Stimulated activated CD8-positive, alpha-beta memory T cell treated with anti-CD3 and anti-CD28 coated beads, Interleukin-15, amount 100 ng/mL, for 4 hours (primary cell): Measurements from ENCODE around the gene ZNF629.
A peak's percentile ranks its signal among the peaks of the same experiment; 100 is the strongest.

Experiments
- DNase-seq, 2 donors: peaks; one replicate each; pipeline ENCODE4 v3.0.0-alpha.2; 2020; ENCODE audit warnings: low read depth in 2 of 2

Gene ZNF629

DNA sequence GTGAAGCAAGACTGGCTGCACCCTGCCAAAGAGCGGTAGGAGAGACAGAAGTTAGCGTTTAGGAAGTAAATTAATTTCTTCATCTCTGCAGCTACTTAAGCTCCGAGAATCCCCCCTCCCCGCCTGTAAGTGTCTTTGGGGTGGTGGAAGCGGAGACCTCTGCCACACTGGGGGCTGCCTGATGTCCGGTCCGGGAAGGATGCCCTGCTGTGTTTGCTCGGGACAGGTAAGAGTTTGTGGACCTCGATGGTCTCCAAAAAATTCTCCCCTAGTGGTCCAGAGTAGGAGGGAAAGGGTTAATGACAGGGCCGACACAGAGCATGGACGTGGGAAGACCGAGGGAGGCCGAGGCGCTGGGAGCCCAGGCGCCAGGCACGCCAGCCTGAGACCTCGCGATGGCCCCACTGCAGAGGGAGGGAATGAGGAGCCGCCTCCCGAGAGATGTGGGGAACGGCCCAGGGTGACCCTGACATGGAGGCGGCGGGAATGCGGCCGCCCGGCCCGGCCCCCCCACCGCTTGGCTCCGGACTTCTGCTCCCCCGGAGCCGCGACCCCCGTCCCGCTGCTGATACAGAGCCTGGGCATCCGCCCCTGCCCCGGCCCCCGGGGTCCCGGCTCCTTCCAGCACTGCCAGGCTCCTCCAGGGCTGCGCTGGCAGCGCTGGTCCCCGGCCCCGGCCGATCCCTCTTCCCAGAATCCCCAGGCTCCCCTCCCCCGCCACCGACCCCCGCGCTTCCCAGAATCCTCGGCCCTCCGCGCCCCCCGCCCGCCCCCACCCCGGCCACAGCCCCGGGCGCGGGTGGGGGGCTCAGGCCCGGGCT is 680 bp downstream of the ZNF629 start:
- no peak for DNase-seq

DNA sequence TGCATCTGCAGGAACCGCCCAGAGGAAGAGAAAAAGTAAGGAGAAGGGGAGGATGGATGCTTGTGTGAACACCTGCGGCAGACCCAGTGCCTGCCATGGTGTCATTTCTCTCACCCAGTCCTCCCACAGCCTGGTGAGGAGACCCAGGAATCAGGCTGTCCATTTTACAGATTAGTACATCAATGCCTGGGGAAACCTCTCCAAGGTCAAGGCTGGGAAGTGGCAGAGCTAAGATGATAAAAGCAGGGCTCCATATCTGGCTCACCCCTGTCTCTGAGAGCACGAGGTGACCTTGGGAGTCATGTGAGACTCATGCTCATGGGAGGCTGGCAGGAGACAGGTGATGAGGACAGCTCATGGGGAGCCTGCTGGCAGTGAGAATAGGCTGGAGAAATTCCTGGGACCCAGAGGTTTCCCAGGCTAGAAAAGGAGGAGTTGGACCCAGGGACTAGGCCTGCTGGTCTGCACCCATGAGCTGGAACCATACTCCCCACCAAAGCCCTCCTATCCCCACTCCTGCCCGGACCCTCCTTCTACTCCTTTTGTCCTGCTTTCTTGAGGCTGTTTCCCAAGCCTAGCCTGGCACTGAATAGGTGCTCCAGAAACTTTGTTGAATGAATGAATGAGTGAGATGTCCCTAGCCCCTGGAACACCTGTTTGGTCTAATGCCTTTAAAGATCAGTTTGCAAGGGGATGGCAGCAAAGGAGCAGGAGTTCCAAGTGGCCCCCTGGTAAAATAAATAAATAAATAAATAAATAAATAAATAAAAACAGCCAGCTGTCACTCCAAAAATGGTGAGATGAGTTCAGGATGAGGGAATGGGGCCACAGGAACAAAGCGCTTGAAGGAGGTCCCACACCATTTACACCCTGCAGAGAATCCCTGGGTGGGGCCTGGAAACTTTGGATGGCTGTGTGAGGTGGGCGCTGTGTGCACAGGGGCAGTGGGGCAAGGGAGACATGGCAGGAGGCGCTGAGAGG is 1.6 kb downstream of the ZNF629 start:
- no peak for DNase-seq

DNA sequence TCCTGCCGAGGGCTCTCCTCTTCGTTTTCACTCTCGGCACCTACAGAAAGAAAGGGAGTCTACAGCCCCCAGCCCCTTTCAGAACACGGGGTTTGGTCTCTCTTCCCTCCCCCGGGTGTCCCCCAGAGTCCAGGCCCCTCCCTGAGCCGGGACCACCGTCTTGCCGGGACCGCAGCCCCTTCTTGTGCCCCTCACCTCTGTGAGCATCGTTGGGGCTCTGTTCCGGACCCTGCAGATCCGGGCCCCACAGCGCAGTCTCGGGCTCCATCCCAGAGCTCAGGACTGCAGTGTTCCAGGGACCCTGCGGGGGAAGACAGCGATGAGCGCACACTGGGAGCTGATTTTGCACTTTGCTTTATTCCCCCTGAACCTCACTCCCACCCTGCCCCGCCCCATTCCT is 2.8 kb downstream of the ZNF629 start:
- no peak for DNase-seq

DNA sequence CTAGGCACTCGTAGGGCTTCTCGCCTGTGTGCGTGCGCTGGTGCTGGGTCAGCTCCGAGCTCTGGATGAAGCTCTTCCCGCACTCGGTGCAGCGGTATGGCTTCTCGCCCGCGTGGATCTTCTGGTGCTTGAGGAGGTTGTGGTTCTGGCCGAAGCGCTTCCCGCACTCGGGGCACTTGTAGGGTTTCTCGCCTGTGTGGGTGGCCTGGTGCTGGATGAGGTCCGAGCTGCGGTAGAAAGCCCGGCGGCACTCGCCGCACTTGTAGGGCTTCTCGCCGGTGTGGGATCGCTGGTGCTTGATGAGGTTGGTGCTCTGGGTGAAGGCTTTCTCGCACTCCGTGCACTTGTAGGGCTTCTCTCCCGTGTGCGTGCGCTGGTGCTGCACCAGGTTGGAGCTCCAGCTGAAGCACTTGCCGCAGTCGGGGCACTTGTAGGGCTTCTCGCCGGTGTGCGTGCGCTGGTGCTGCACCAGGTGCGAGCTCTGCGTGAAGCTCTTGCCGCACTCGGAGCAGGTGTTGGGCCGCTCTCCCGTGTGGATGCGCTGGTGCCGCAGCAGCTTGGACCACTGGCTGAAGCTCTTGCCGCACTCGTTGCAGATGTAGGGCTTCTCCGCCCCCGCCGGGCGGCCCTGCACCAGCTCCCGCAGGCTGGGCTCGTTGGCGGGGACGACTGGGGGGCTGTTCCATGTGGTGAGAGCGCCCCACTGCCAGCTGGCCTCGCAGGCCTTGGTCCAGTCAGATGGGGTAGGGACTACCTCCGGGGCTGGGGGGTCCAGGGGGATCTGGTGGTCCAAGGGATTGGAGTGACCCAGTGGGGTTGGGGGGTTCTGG is 3.5 kb downstream of the ZNF629 start:
- no peak for DNase-seq

DNA sequence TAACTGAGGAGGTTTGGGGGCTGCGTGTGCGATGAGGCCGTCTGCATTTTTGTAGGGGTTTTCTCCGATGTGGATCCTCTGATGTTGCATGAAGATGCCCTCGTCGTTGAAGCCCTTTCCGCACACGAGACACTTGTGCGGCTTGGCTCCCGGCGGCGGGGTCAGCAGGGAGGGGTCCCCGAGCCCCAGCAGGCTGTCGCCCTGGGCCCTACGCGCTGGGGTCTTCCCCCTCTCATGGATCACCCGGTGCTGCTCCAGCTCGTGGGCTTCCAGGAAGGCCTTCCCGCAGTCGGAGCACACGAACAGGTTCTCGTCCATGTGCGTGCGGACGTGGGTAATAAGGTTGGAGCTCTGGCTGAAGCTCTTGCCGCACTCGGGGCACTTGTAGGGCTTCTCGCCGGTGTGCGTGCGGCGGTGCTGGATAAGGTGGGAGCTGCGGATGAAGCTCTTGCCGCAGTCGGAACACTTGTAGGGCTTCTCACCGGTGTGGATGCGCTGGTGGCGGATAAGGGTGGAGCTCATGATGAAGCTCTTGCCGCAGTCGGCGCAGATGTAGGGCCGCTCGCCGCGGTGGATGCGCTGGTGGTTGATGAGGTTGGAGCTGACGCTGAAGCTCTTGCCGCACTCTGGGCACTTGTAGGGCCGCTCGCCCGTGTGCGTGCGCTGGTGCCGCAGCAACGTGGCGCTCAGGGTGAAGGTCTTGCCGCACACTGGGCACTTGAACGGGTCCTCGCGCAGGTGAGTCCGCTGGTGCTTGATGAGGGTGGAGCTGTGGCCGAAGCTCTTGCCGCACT is 4.3 kb downstream of the ZNF629 start:
- DNase-seq: no peak

DNA sequence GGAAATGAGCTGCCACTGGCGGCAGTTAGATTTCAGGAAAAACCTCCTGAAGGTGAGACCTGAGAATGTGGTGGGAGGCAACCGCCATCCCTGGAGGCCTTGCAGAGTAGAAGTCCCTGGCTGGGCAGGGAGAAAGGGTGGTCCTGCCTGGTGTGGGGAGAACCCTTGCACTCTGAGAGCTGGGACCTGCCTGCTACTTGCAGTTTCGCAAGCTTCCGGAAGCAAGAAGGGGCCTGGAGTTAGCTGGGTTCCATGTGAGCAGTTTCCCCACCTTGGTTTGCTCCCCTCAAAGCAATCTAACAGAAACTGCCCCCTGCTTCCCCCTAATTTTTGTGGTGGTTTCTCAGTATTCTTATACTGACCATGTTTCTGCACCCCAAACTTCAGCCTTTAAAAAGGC is 6.5 kb downstream of the ZNF629 start:
- no peak for DNase-seq

DNA sequence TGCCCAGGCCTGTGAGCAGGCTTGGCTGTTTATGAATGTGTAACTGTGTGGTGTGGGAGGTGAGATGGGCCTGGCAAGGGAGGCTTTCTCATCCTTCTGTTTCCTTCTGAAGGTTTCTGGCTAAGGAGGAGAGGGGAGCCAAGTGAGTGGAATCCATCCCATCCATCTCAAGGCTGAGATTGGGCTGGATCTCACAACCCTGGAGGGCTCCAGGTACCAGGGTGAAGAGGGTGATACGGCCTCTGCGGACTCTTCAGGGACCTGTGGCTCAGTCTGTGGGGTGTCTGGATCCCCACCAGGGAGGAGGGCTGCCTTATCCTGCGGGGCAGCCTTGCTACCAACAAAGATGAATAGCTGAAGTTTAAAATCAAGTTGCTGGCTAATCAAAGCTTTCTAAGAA is 7.0 kb downstream of the ZNF629 start:
- no peak for DNase-seq

DNA sequence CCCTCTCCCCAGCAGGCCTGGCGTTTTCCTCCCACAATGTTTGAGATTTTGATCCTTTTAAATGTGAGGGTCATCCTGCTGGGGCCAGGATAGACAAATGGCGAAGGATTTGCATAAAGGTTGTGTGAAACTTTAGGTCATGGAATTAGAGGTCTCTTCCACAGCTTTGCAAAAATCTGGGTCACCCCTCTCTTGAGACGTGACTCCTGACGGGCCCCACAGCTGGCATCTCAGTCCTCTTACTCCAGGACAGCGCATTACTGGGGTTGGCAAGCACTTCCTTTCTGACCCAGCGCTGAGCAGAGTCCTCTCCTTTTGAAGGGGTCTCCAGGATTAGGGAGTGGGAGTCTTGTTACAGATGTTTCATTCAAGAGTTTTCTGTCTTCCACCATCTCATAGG is 7.4 kb downstream of the ZNF629 start:
- no peak for DNase-seq

DNA sequence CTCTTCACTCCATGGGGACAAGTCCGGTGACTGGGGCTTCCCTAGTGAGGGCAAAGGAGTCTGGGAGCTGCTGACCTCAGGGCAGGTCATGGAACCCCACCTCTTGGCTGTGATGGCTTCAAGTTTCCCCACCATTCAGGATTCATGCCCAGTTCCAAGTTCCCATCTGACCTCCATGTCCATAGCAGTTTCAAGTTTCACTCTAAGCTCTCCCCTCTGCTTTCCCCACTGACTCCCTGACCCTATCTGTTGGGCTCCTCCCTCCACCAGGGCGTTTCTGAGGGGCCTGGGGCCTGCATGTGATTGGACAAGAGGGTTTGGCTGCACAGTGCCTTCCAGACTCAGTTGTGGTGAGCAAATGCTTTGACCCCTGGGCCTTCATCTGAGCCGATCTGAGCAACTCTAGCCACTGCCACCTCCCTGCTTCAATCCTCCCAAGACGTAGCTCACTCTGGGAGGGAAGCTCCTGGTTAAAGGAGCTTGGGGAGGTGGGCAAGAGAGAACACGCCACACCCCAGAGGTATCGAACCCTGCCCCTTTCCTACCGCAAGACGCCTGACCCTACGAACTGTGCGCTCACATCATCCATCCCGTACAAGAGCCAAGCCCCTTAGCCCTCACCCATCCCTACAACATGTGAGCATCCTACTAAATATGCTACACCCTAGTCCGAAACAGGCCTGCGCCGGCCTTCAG is 8.3 kb downstream of the ZNF629 start:
- no peak for DNase-seq

DNA sequence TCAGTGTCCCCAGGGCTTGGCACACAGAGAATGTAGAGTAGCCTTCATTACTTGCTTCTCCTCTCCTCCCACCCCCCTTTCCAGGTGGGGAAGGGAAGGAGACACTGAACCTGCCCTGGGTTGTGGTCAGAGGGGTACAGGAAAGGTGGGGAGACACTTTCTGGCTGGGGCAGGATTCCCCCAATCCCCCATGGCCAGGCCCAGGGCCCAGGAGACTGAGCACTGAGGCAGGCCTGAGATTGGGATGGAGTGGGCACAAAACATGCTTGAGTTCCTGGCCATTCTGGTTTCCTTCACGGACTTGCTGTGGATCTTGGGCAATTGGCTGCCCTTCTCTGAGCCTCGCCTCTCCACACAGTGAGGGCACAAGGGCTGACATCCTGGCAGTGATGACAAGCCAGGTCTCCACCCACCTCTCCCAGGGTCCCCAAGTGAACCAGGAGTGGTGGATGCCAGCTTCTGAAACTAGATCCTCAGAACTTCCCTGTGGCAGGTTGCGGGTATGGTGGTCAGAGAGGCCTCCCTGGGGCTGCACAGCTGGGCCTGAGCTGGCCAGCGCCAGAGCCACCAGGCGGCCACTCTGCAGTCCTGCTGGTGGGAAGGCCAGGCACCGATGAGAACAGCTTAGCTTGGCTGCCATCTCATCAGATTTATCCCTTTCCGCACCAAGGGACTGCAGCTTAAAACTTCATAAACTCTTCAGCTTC is 9.3 kb downstream of the ZNF629 start:
- DNase-seq: no peak

DNA sequence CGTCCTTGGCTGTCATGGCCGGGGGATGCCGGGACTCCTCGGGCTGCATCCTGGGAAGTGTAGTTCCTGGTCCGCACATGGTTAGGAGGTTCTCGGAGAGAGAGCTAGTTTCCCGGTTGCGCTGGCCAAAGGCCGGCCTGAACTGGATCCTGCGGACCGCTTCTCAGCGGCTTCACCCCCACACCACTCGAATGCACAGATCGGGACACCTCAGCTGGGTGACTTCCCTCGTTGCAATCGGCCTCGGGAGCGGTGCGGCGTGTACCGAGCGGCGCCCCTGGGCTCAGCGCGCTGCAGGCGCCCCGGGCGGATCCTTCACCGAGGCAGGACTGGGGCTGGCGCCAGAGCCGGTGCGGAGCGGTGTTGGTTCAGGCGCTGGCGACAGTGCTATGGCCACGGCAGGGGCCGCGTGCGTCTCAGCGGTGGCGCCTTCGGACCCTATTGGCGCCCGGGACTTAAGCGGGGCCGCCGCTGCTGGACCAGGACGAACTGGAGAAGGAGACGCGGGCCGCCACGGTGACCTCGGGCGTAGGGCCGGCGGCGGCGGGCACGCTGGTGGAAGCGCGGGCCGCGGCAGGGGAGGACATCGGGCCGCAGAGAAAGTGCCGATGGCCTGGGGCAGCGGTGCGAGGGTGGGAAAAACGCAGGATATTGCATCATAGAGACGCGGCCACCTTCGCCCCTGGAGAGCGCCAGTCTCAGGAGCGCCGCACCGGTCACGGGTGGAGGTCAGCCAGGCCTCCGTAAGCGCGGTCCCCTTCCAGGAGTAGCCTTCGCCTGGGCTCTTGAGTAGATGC is 11.4 kb downstream of the ZNF629 start:
- DNase-seq: peak in 1 of 2 donors; percentile 31

DNA sequence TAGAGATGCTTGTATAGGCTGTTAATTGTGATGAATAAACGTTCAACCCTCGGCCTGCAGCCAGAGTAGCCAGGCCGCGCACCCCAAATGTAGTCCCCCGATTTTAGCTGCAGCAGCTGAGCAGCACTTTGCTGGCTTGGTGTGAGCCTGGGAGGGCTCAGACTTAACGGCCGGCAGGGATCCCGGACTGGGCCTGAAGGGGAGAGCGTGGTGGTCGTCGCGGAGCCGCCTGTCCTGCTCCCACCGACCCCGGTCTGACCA is 11.9 kb downstream of the ZNF629 start:
- DNase-seq: no peak

DNA sequence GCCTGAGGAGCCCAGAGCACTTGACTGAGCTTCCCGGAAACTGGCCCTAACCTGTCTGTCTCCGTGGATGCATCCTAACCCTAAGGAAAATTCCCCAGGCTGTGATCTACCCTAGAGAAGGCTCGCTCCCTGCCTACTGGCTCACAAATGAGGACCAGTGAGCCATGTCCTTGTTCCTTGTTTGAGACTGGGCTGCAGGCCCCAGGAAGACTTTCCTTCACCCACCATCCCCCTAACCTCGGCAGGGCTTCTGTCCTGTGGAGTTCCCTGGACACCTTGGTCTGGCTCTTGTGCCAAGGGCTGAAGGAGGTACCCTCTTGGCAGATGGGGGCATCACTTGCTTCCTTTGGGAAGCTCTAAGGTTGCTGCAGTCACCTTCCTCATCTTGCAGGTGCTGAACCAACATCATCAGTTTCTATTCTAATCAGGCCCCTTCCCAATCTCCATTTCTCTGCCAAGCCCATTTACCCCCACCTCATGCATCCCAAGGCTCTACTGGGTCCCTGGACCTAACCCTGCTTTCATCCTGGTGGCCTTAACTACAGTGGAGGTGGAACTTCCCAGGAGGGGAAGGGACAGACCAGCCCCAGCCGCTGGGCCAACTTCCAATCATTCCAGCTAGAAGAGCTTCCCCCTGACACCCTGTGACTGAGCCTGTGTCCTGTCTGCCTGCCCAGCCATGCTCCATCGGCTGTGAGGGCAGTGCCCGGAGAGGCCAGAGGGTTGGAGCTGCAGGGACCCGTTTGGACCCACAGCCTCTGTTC is 12.5 kb downstream of the ZNF629 start:
- DNase-seq: no peak

DNA sequence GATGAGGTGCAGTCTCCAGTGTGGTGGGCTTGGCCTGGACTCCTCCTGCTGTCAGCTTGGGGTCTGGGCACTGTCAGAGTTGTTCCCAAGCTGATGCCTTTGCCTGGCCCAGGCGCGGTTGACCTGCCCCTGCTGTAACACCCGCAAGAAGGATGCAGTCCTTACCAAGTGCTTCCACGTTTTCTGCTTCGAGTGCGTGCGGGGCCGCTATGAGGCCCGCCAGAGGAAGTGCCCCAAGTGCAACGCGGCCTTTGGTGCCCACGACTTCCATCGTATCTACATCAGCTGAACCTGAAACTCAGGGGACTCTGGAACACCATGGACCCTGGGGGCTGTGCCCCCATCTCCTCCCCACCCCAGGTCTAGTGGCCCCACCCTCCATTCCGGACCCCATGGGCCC is 13.2 kb downstream of the ZNF629 start:
- no peak for DNase-seq

DNA sequence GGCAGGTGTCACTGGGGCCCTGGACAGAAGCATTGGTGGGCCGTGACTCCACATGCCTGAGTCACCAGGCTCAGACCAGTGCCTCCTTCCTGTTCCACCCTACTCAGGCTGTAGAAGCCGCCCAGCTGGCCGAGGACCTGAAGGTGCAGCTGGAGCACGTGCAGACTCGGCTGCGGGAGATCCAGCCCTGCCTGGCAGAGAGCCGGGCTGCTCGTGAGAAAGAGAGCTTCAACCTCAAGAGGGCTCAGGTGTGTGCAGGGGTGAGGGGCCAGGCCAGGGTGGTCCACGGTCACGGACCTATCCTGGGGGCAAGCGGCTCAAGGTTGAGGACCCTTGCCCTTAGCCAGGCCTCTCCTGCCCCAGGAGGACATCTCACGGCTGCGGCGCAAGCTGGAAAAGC is 15.3 kb downstream of the ZNF629 start:
- DNase-seq: no peak

DNA sequence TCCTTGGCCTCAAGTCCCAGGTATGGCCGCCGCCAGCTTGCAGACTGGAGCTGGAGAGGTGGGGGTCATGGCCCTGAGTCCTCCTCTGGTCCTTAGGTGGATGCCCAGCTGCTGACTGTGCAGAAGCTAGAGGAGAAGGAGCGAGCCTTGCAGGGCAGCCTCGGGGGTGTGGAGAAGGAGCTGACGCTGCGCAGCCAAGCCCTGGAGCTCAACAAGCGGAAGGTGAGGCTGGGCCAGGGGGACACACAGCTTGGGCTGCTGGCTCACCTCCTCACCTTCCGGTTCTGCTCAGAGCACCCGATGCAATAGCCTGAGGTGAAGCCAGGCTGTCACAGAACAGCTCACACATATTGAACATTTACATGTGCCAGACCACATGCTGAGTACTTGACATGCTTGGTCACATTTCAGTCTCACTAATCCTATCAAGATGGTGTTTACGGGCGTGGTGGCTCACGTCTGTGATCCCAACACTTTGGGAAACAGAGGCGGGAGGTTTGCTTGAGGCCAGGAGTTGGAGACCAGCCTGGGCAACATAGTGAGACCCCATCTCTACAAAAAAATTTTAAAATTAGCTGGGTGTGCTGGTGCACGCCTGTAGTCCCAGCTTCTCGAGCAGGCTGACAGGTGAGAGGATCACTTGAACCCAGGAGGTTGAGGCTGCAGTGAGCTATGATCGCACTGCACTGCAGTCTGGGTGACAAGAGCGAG is 17.5 kb downstream of the ZNF629 start:
- no peak for DNase-seq

DNA sequence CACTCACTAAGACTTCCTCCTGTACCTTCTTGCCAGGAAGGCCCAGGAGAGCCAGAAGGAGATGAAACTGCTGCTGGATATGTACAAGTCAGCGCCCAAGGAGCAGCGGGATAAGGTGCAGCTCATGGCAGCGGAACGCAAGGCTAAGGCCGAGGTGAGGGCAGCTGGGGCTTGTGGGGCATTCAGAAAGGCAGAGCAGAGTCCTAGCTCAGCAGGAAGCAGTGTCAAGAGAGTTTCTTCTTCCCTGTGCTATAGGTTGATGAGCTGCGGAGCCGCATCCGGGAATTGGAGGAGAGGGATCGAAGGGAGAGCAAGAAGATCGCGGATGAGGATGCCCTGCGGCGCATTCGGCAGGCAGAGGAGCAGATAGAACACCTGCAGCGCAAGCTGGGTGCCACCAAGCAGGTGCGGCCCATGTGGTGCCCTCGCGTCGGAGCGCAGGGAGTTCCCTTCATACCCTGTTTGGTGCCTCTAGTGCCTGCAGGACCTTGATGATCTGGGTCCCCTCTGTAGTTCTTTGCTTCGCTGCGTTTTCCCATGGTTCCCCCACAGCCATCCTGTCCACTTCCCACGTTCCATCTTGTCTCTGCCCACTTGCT is 18.3 kb downstream of the ZNF629 start:
- no peak for DNase-seq
